ENCODE results near the gene RNF121.

DNA sequence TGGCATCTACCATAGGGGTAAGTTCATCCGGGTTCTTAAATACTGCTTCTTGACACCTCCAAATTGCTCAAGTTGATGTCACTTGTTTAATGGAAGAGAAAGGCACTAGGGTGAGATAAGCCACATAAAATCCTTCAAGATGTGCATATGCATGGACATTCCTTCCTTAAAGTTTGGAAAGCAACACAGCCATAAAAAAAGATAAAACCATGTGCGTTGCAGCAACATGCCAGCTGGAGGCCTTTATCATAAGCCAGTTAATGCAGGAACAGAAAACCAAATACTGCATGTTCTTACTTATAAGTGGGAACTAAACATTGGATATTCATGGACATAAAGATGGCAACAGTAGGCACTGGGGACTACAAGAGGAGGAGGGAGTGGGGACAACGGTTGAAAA is 61.9 kb downstream of the RNF121 start:
- TF ChIP-seq, protein P1, sequence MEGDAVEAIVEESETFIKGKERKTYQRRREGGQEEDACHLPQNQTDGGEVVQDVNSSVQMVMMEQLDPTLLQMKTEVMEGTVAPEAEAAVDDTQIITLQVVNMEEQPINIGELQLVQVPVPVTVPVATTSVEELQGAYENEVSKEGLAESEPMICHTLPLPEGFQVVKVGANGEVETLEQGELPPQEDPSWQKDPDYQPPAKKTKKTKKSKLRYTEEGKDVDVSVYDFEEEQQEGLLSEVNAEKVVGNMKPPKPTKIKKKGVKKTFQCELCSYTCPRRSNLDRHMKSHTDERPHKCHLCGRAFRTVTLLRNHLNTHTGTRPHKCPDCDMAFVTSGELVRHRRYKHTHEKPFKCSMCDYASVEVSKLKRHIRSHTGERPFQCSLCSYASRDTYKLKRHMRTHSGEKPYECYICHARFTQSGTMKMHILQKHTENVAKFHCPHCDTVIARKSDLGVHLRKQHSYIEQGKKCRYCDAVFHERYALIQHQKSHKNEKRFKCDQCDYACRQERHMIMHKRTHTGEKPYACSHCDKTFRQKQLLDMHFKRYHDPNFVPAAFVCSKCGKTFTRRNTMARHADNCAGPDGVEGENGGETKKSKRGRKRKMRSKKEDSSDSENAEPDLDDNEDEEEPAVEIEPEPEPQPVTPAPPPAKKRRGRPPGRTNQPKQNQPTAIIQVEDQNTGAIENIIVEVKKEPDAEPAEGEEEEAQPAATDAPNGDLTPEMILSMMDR (IDR thresholded peaks at IDR 0.05) = no peak
- TF ChIP-seq POLR2A (IDR thresholded peaks at IDR 0.05) = no peak
- TF ChIP-seq EP300 (IDR thresholded peaks at IDR 0.05) = no peak
- TF ChIP-seq POLR2AphosphoS5 (IDR thresholded peaks at IDR 0.05) = no peak

All from upper lobe of left lung (tissue), 4 donors.